D721Med (cell line): Measurements from ENCODE around the gene RBM38.

Source experiments
- DNase-seq: peaks from one replicate; pipeline ENCODE4 v3.0.0; 2011; ENCODE audit warnings: low spot score; ENCODE audit not compliant: insufficient read length
- FAIRE-seq: peaks from 2 replicates; lab custom pipeline; 2011; peaks lifted over from hg19 to GRCh38; lab: Jason Lieb, UNC
- TF ChIP-seq, protein P1 (sequence below): IDR thresholded peaks from 2 replicates; pipeline ENCODE4 v1.5.1; 2012; ENCODE audit warnings: mild to moderate bottlenecking, control low read depth; ENCODE audit not compliant: insufficient read depth; ENCODE audit errors: missing control alignments

RBM38 gene

DNA sequence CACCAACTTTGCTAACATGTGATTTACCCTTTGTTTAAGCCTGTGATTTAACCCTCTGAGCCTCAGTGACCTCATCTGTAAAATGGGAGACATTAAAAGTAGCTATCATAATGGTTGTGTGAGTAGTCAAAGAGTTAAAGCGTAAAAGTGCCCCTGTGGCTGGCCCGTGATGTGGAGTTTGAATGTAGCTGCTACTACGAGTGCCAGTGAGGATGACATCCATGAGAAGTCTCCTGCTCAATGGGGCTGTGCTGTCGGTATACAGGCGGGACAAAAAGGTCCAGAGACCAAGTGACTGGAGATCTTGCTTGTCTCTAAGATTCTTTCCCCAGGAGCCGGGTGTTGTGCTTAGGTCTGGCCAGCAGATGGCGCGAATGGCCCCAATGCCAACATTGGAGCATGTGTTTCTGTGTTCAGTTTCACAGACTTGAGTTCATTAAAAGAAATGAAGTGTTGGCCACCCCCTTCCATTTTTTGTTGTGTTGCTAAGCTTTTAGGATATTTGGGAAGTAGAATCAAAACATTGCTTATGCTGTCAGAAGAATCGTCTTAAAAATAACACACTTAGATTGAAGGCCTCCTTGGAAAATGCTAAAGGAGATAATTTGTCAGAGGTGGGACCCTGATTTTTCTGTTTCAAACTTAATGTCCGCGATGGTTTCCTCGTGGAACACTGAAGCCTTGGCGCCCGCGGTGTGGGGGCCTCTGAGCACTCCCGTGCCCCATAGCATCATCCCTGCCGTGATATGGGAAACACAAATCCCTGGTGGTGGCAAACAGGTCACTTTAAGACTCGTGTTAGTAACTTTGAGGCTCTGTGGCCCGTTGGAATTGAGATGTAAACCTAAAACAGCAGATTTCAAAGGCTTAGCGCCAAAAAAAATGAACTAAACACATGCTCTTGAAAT, 9.3 kb upstream of the RBM38 start:
- FAIRE-seq (no peak), DNase-seq (peak; percentile 89)
- TF ChIP-seq, protein P1, sequence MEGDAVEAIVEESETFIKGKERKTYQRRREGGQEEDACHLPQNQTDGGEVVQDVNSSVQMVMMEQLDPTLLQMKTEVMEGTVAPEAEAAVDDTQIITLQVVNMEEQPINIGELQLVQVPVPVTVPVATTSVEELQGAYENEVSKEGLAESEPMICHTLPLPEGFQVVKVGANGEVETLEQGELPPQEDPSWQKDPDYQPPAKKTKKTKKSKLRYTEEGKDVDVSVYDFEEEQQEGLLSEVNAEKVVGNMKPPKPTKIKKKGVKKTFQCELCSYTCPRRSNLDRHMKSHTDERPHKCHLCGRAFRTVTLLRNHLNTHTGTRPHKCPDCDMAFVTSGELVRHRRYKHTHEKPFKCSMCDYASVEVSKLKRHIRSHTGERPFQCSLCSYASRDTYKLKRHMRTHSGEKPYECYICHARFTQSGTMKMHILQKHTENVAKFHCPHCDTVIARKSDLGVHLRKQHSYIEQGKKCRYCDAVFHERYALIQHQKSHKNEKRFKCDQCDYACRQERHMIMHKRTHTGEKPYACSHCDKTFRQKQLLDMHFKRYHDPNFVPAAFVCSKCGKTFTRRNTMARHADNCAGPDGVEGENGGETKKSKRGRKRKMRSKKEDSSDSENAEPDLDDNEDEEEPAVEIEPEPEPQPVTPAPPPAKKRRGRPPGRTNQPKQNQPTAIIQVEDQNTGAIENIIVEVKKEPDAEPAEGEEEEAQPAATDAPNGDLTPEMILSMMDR: peak; percentile 92

DNA sequence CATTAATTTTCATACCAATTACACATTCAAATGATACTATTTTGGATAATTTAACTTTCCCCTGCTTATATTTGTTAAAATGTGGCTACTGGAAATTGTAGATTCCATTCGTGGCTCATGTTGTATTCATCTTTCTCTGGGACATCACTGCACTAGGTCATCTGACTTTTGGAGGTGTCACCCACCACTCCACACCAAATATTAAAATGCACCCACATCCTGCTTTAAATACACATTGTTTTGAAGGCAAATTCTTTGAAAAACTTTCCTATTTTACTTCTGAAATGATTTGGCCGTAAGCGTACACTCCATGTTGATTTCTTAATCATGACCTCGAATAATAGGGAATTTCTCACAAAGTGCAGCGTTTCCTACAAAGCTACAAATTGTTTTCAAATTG, 8.7 kb upstream of the RBM38 start:
- TF ChIP-seq, protein P1: no peak
- FAIRE-seq (no peak), DNase-seq (no peak)

DNA sequence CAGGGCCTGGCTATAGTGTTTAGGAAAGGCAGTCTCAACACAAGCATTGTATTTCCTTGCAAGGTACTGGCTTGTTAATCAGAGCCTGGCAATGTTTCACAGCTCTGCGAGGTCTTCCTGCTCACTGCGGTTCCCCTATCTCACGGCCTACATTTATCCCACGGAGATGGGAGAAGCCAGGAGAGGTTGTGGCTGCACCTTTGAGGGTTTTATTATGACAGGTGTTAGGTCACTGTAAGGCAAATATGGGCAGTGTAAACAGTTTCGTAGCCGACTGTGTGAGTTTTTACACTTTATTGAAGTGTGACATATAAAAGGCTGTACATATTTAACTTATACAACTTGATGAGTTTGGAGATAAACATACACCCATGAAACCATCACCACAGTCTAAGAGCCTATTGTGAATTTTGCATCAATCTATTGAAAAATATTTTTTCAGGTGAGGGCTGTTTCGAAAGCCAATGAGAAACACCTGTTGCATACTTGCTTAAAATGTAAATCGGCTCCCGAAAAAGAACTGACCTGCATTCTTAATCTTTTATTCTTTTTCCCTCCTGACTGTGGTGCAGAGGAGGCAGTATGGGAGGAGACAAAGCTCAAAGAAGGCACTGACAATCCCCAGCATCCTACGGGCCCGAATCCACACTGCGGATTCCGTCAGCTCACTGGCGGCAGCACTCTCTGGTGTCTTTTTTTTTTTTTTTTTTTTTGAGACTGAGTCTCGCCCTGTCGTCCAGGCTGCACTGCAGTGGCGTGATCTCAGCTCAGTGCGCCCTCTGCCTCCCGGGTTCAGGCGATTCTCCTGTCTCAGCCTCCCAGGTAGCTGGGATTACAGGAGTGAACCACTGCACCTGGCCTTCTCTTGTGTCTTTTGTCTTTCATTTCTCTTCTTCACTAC, 7.5 kb upstream of the RBM38 start:
- DNase-seq: no peak
- TF ChIP-seq, protein P1: no peak
- FAIRE-seq: no peak

DNA sequence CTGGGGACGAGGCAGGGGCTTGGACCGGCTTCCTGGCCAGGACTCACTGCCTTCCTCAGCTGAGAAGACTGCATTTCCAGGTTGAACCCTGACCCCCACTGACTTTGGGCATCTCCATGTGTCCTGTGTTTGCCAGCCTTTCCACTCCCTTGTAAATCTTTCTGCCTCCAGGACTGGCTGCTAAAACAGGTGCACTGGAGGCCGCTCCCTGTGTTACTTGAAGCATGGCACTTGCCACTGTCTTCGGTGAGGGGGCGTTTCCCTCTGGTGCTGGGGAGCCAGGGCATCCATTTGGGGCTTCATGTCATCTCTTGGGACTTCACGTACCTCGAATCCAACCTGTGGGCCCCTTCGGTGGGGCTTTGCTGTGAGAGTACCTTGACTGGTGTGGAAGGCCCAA, 6.7 kb upstream of the RBM38 start:
- no peak for DNase-seq
- TF ChIP-seq, protein P1: no peak
- no peak for FAIRE-seq

DNA sequence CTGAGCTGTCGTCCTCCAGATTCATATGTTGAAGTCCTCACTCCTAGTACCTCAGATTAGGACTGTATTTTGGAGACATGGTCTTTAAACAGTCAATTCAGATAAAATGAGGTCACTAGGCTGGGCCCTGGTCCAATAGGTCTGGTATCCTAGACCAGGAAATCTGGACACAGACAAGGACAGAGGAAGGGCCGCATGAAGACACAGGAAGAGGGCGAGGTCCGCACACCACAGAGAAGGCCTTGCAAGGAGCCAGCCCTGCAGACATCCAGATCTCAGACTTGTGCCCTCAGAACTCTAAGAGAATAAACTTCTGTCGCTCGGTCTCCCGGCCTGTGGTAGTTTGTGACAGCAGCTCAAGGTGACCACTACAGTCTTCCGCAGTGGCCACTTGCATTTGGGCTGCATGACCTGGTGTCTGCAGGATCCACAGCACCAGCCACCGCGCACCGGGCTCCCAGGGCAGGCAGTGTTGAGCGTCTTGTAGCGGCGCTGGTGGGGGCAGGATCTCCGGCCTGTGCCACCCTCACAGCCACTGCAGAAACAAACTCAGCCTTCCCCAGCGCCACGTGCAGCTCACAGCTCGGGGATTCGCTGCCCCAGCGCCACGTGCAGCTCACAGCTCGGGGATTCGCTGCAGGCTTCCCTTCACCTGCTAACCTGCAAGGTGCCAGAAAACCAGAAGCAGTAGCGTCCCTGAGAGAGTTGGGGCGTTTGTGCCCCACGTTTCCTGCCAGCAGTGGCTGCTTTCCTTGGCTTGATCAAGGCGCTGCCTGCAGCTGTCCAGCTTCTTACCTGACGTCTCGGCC, 6.0 kb upstream of the RBM38 start:
- FAIRE-seq: no peak
- TF ChIP-seq, protein P1: no peak
- DNase-seq: no peak

DNA sequence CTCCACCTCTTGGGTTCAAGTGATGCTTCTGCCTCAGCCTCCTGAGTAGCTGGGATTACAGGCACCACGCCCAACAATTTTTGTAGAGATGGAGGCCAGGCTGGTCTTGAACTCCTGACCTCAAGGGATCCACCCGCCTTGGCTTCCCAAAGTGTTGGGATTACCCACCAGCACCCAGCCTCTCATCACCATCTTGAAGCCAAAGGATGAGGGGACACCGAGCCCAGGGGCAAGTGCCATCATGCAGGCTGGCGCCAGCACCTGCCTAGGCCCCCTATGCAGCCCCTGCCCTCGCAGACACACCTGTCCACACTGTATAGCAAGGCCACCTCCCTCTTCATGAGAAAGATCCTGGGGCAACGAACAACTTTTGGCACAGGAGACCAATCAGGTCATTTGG, 5.3 kb upstream of the RBM38 start:
- DNase-seq: no peak
- no peak for FAIRE-seq
- TF ChIP-seq, protein P1: no peak
